CD4-positive, alpha-beta T cell (primary cell): ENCODE measurements around the gene PMS1. TPM values are rescaled to one million over a fixed set of nuclear protein-coding genes. Genes with fewer than 3 reads are reported as not detected.

Experiments used
- ATAC-seq: fragments of 200-7000 bp; cut with Tn5 transposase; one replicate; pipeline ENCODE4 v1.10.0; 2022; ENCODE audit warnings: mild to moderate bottlenecking; ENCODE audit not compliant: poor library complexity
- CTCF ChIA-PET: fragments of 350-600 bp; sonication (Branson Sonifier 250); formaldehyde crosslinking; loops from one replicate; lab custom pipeline; 2021; ENCODE audit warnings: antibody characterized with exemption, inconsistent platforms; lab: Charles Lee
- POLR2A ChIA-PET: fragments of 350-600 bp; sonication (Branson Sonifier 250); formaldehyde crosslinking; loops from one replicate; lab custom pipeline; 2021; ENCODE audit warnings: antibody characterized with exemption, inconsistent platforms; lab: Charles Lee
- DNase-seq, 14 experiments: peaks; one replicate each; pipeline ENCODE4 v3.0.0-alpha.2; 2013 to 2020; ENCODE audit warnings: mixed read lengths in 2 of 14
- H3K27ac ChIP-seq, 2 donors: one replicate each; pipeline versions ENCODE4 v1.5.1 to v1.7.0; 2013; ENCODE audit warnings: low read length in 2 of 2, low read depth in 1 of 2, mild to moderate bottlenecking in 1 of 2
- H3K27me3 ChIP-seq, 2 experiments: 1 replicate in 1 of 2; 2 replicates in 1 of 2; pipeline versions ENCODE4 v1.6.1 to v1.7.0; 2013; ENCODE audit warnings: low read length in 2 of 2, control low read depth in 1 of 2, mild to moderate bottlenecking in 1 of 2, moderate library complexity in 1 of 2; ENCODE audit not compliant: insufficient read depth in 2 of 2, control insufficient read depth in 1 of 2
- H3K36me3 ChIP-seq: one replicate; pipeline ENCODE4 v1.6.1; 2013; ENCODE audit warnings: low read length, control low read depth; ENCODE audit not compliant: insufficient read depth
- H3K4me1 ChIP-seq: one replicate; pipeline ENCODE4 v1.6.1; 2013; ENCODE audit warnings: low read length, control low read depth; ENCODE audit not compliant: insufficient read depth
- H3K4me3 ChIP-seq: one replicate; pipeline ENCODE4 v1.5.1; 2013; ENCODE audit warnings: mild to moderate bottlenecking, low read length, moderate library complexity
- H3K9me3 ChIP-seq, 2 experiments: 1 replicate in 1 of 2; 2 replicates in 1 of 2; pipeline versions ENCODE4 v1.6.1 to v1.7.0; 2013; ENCODE audit warnings: low read length in 2 of 2, mild to moderate bottlenecking in 2 of 2, control low read depth in 1 of 2, moderate library complexity in 1 of 2; ENCODE audit not compliant: control insufficient read depth in 1 of 2, insufficient read depth in 1 of 2
- H3K27ac Mint-ChIP-seq: one replicate; pipeline ENCODE4 v1.8.0; 2020; ENCODE audit warnings: mixed read lengths
- H3K27me3 Mint-ChIP-seq: one replicate; pipeline ENCODE4 v1.8.0; 2021; ENCODE audit warnings: mixed read lengths
- H3K36me3 Mint-ChIP-seq: one replicate; pipeline ENCODE4 v1.8.0; 2021; ENCODE audit warnings: low read depth, mixed read lengths
- H3K4me1 Mint-ChIP-seq: one replicate; pipeline ENCODE4 v1.8.0; 2021; ENCODE audit warnings: low read depth, mixed read lengths
- H3K4me3 Mint-ChIP-seq: one replicate; pipeline ENCODE4 v1.8.0; 2020; ENCODE audit warnings: mild to moderate bottlenecking, mixed read lengths
- H3K9me3 Mint-ChIP-seq: one replicate; pipeline ENCODE4 v1.8.0; 2020; ENCODE audit warnings: mixed read lengths
- intact Hi-C, 2 experiments: fragments of 100-400 bp; cut with DNase I in 1 of 2; cut with micrococcal nuclease in 1 of 2; formaldehyde crosslinking; loops; one replicate each; pipeline versions ENCODE4 v1.15.1 to v1.9.0; 2023 to 2025; cut with DNase I, micrococcal nuclease
- total RNA-seq, 174 experiments: library from RNA in 2 of 174; stranded (reverse) in 2 of 174; gene quantifications; one replicate each; pipeline ENCODE4 v1.2.3 and lab custom pipeline; 2021 to 2026
- TF ChIP-seq, protein P1 (sequence below): fragments of 200-600 bp; IDR thresholded peaks from one replicate; pipeline ENCODE4 v1.8.0; 2022; ENCODE audit warnings: antibody characterized with exemption, mild to moderate bottlenecking

The PMS1 gene
- total RNA-seq, 2 experiments from 2014 or later = 9.6 to 9.8 TPM

- no peaks in the 10 kb centered on the region for H3K27me3 Mint-ChIP-seq
- no peak overlapping the region for H3K4me3 Mint-ChIP-seq
- no peak overlapping the region for H3K27ac ChIP-seq
- H3K4me3 ChIP-seq = no peak overlapping the region
- peaks cover 5% of the 10 kb centered on the region for H3K4me1 Mint-ChIP-seq
- H3K27ac Mint-ChIP-seq = no peak overlapping the region
- H3K4me1 ChIP-seq = no peaks in the 10 kb centered on the region
- ChIA-PET POLR2A (no interaction called here), CTCF (interaction anchor here (1.3 kb wide), 1 partner anchor 16 kb away, joined by 4 read pairs; no protein-coding TSS in a partner anchor)
- H3K9me3 ChIP-seq = no peaks in the 10 kb centered on the region
- H3K27me3 ChIP-seq = no peaks in the 10 kb centered on the region
- H3K9me3 Mint-ChIP-seq = no peaks in the 10 kb centered on the region
- TF ChIP-seq, protein P1, sequence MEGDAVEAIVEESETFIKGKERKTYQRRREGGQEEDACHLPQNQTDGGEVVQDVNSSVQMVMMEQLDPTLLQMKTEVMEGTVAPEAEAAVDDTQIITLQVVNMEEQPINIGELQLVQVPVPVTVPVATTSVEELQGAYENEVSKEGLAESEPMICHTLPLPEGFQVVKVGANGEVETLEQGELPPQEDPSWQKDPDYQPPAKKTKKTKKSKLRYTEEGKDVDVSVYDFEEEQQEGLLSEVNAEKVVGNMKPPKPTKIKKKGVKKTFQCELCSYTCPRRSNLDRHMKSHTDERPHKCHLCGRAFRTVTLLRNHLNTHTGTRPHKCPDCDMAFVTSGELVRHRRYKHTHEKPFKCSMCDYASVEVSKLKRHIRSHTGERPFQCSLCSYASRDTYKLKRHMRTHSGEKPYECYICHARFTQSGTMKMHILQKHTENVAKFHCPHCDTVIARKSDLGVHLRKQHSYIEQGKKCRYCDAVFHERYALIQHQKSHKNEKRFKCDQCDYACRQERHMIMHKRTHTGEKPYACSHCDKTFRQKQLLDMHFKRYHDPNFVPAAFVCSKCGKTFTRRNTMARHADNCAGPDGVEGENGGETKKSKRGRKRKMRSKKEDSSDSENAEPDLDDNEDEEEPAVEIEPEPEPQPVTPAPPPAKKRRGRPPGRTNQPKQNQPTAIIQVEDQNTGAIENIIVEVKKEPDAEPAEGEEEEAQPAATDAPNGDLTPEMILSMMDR = no peak
- ATAC-seq (no peak), DNase-seq (no peak)
- peaks cover 82% of the 10 kb centered on the region for H3K36me3 Mint-ChIP-seq
- H3K36me3 ChIP-seq = peaks cover 72% of the 10 kb centered on the region
- intact Hi-C loops = loop anchor here in 1 of 2 experiments (10.0 kb wide), 1 partner anchor 634 kb away; the partner anchor contains the start of gene MFSD6
These were observed 13.5 kb upstream of the PMS1 start for GRCh38 chr2:189770590-189771322.

GRCh38 chr2:189772212-189772611 is 12.0 kb upstream of the PMS1 start:
- CTCF ChIA-PET = interaction anchor here (1.3 to 2.0 kb wide), 3 partner anchors 10 to 110 kb away, joined by 3 to 11 read pairs (median 4); partner anchors contain the start of gene OSGEPL1
- ATAC-seq = no peak
- Mint-ChIP-seq H3K4me3 (no peak overlapping the region), H3K36me3 (peaks cover 89% of the 10 kb centered on the region), H3K27ac (peak overlapping the region; percentile 39), H3K4me1 (peaks cover 12% of the 10 kb centered on the region), H3K9me3 (no peaks in the 10 kb centered on the region), H3K27me3 (no peaks in the 10 kb centered on the region)
- Histone ChIP-seq H3K4me3 (no peak overlapping the region), H3K4me1 (no peaks in the 10 kb centered on the region), H3K9me3 (no peaks in the 10 kb centered on the region), H3K27me3 (no peaks in the 10 kb centered on the region), H3K27ac (no peak overlapping the region), H3K36me3 (peaks cover 80% of the 10 kb centered on the region)
- no peak for DNase-seq
- TF ChIP-seq, protein P1 = no peak
- POLR2A ChIA-PET = interaction anchor here (5.1 kb wide), 1 partner anchor 9 kb away, joined by 23 read pairs; the partner anchor contains the start of gene OSGEPL1
- intact Hi-C loops = loop anchor here in 1 of 2 experiments (10.0 kb wide), 1 partner anchor 633 kb away; the partner anchor contains the start of gene MFSD6

- TF ChIP-seq, protein P1 = no peak
- ChIA-PET CTCF (no interaction called here), POLR2A (interaction anchor here (4.2 kb wide), 1 partner anchor 20 kb away, joined by 96 read pairs; the partner anchor contains the start of gene OSGEPL1)
- Histone ChIP-seq H3K27me3 (no peaks in the 10 kb centered on the region), H3K36me3 (peaks cover 40% of the 10 kb centered on the region), H3K27ac (no peak overlapping the region), H3K4me1 (peaks cover 28% of the 10 kb centered on the region), H3K9me3 (no peaks in the 10 kb centered on the region), H3K4me3 (no peak overlapping the region)
- ATAC-seq (no peak), DNase-seq (peak in 2 of 14 experiments; percentile 13 to 25)
- H3K4me1 Mint-ChIP-seq = peaks cover 62% of the 10 kb centered on the region
- peak overlapping the region; percentile 99 for H3K27ac Mint-ChIP-seq
- no peaks in the 10 kb centered on the region for H3K27me3 Mint-ChIP-seq
- no peaks in the 10 kb centered on the region for H3K9me3 Mint-ChIP-seq
- intact Hi-C loops = loop anchor here (2.0 to 10.0 kb wide), 9 partner anchors 17 to 1233 kb away; partner anchors contain the start of genes ASNSD1 (in 1 of the 2), HIBCH (in 1 of the 2), NAB1 (in 1 of the 2) and NEMP2 (in 1 of the 2)
- H3K4me3 Mint-ChIP-seq = peak overlapping the region; percentile 99
- peaks cover 79% of the 10 kb centered on the region for H3K36me3 Mint-ChIP-seq
These were observed 2.0 kb upstream of the PMS1 start for GRCh38 chr2:189782221-189782671.
